ENCODE results near the gene MPHOSPH9.

DNA sequence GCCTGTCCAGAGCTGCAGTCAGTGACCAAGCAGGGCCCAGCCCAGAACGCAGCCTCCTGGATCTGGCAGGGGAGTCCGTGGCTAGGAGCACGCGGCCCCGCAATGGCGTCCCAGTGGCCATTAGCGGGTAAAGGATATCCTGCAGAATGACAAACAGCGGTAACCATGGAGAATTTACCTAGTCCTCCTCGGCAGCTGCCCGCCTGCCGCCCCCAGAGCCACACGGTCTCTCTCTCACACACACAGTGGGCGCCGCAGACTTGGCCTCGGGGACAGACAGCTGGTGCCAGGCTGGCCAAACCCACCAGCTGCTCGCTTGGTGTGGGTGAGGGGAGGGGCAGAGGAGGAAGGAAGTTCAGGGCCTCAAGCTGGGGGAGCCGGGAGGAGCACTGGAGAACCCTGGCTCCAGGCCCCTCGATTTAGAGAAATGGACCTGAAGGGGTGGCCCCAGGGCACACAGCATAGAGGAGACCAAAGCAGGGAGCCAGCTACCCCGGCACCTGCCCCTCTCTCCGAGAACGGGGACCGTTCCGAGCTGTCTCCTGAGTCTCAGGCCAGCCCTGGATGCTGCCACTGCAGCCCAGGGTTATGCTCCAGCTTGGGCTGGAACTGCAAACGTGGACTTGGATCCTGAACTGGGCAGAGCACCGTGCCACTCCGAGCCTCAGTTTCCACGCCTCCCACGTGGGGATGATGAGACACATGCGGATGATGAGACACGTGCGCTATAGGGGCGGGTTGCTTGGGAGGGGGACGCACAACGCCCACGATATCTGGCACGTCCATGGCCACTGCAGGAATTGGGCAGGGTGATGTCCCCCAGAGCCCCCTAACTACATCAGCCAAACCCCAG is 35.3 kb upstream of the MPHOSPH9 start:
- TF ChIP-seq EP300 (IDR thresholded peaks at IDR 0.05) (no peak), POLR2A (IDR thresholded peaks at IDR 0.05) (no peak)
- TF ChIP-seq, protein P1, sequence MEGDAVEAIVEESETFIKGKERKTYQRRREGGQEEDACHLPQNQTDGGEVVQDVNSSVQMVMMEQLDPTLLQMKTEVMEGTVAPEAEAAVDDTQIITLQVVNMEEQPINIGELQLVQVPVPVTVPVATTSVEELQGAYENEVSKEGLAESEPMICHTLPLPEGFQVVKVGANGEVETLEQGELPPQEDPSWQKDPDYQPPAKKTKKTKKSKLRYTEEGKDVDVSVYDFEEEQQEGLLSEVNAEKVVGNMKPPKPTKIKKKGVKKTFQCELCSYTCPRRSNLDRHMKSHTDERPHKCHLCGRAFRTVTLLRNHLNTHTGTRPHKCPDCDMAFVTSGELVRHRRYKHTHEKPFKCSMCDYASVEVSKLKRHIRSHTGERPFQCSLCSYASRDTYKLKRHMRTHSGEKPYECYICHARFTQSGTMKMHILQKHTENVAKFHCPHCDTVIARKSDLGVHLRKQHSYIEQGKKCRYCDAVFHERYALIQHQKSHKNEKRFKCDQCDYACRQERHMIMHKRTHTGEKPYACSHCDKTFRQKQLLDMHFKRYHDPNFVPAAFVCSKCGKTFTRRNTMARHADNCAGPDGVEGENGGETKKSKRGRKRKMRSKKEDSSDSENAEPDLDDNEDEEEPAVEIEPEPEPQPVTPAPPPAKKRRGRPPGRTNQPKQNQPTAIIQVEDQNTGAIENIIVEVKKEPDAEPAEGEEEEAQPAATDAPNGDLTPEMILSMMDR (IDR thresholded peaks at IDR 0.05): no peak

Data from gastroesophageal sphincter (tissue), 3 donors.